ENCODE data around the gene PPFIBP2. TPM values are rescaled to one million over a fixed set of nuclear protein-coding genes. Genes with fewer than 3 reads are reported as not detected.
"Not testable (repeated sequence)": the region's sequence is repeated elsewhere in the genome, so short reads cannot be mapped to it uniquely, and the experiment has no call there.

Gene PPFIBP2
- total RNA-seq, 2 experiments from 2014 or later: 7.9 to 13.2 TPM

DNA sequence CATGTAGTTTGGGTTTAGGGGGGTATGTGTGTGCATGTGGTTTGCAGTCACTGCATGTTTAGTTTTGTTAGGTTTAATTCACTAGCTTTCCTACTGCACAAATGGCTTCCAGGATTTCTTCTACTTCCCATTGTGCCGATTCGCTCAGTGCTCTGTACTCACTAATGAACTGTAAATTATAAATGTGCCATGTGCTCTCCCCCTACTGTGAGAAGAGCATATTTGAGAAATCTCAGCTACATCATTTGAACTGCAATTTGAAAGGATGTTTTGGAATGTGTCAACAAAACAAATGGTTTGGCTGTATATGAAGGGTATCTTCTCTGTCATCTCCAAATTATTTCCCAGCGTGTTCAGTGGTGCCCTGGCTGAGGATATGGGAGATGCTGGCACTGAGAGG is 131.4 kb downstream of the PPFIBP2 start:
- H3K36me3 Mint-ChIP-seq (ENCODE audit: low read depth): peaks cover 15% of the 10 kb centered on the region
- DNase-seq (no peak), ATAC-seq (no peak)
- H3K4me3 Mint-ChIP-seq: no peak overlapping the region
- H3K9me3 Mint-ChIP-seq (ENCODE audit: low read depth): no peaks in the 10 kb centered on the region
- ChIA-PET POLR2A (no interaction called here), CTCF (no interaction called here)
- intact Hi-C loops (cut with DNase I, micrococcal nuclease): no loop called here
- no peaks in the 10 kb centered on the region for H3K27me3 Mint-ChIP-seq
- H3K27ac Mint-ChIP-seq: no peak overlapping the region
- no peaks in the 10 kb centered on the region for H3K4me1 Mint-ChIP-seq

DNA sequence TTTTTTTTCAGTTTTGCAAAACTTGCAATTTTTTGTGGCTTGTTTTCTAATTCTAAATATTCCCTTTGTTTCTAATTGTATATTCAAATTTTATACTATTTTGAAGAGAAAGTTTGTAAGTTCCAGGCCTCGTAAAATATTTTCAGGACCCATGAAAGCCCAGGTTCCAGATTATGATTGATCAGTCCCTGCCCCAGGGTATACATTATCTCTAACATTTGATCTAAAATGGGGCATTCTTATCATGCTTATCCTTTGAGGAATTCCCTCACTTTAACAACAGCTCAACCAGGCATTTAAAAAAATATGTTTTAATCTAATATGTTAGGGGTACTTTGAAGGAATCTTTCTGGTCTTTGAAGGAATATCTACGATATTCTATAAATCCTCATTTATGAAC is 133.1 kb downstream of the PPFIBP2 start:
- no peak overlapping the region for H3K27ac Mint-ChIP-seq
- intact Hi-C loops (cut with DNase I, micrococcal nuclease): no loop called here
- ATAC-seq (no peak), DNase-seq (no peak)
- no peaks in the 10 kb centered on the region for H3K9me3 Mint-ChIP-seq (ENCODE audit: low read depth)
- POLR2A ChIA-PET: no interaction called here
- no peak overlapping the region for H3K4me3 Mint-ChIP-seq
- H3K4me1 Mint-ChIP-seq: no peaks in the 10 kb centered on the region
- peaks cover 6% of the 10 kb centered on the region for H3K36me3 Mint-ChIP-seq (ENCODE audit: low read depth)
- CTCF ChIA-PET: interaction anchor here (0.8 to 1.3 kb wide), 2 partner anchors 10 to 41 kb away, joined by 3 read pairs; no protein-coding TSS in a partner anchor
- no peaks in the 10 kb centered on the region for H3K27me3 Mint-ChIP-seq

DNA sequence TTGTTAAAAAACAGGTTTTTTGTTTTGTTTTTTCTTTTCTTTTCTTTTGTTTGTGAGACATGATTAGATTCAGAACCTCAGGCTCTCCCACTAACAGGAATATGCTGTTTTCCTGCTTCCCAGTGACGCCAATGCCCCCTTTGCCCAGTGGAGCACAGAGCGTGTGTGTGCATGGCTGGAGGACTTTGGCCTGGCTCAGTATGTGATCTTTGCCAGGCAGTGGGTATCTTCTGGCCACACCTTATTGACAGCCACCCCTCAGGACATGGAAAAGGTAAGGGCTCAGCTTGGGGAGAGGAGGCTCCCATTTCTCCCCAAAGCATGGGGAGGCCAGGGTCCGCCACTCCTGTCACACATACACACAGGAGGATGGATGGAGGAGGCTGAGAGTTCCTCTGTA is 134.5 kb downstream of the PPFIBP2 start:
- ChIA-PET CTCF (no interaction called here), POLR2A (no interaction called here)
- Mint-ChIP-seq H3K27ac (no peak overlapping the region), H3K4me3 (no peak overlapping the region), H3K36me3 (ENCODE audit: low read depth) (peaks cover 6% of the 10 kb centered on the region), H3K27me3 (no peaks in the 10 kb centered on the region), H3K9me3 (ENCODE audit: low read depth) (no peaks in the 10 kb centered on the region), H3K4me1 (no peaks in the 10 kb centered on the region)
- DNase-seq: no peak
- no peak for ATAC-seq
- intact Hi-C loops (cut with DNase I, micrococcal nuclease): no loop called here

DNA sequence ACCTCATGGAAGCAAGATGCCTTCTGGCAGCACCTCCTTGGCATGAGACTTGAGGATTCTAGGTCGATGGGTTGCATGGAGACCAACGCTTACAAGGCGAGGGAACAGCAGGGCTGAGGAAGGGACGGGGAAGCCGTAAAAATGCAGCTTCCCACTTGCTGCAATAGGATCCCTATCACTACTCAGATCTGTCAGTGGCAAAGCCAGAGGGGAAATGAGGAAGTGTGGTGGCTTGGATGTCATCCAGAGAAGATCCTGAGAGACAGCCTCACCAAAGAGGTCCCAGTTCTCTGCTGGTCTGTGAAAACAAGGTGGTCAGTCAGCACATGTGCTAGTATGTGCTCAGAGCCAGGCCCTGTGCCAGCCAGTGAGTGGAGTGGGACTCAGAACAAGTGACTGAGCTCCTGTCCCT is 137.3 kb downstream of the PPFIBP2 start:
- ChIA-PET CTCF (no interaction called here), POLR2A (no interaction called here)
- ATAC-seq (no peak), DNase-seq (no peak)
- H3K27ac Mint-ChIP-seq: no peak overlapping the region
- no peak overlapping the region for H3K4me3 Mint-ChIP-seq
- intact Hi-C loops (cut with DNase I, micrococcal nuclease): no loop called here
- no peaks in the 10 kb centered on the region for H3K4me1 Mint-ChIP-seq
- no peaks in the 10 kb centered on the region for H3K27me3 Mint-ChIP-seq
- no peaks in the 10 kb centered on the region for H3K9me3 Mint-ChIP-seq (ENCODE audit: low read depth)
- H3K36me3 Mint-ChIP-seq (ENCODE audit: low read depth): peaks cover 3% of the 10 kb centered on the region

DNA sequence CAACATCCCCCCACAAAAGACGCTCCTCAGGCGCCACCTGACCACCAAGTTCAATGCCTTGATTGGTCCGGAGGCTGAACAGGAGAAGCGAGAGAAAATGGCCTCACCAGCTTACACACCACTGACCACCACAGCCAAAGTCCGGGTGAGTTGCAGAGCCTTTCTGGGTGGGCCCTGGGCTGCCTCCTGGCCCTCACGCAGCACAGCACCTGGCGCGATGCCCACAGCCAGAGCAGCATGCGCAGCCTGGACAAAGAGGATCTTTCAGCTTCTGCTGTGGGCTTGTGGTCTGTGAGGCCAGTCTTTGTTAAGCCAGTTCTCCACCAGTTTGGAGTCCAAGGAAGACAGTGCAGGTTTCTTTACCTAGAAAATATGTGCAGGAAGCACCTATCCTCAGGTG is 137.9 kb downstream of the PPFIBP2 start:
- intact Hi-C loops (cut with DNase I, micrococcal nuclease): no loop called here
- Mint-ChIP-seq H3K4me3 (no peak overlapping the region), H3K9me3 (ENCODE audit: low read depth) (no peaks in the 10 kb centered on the region), H3K27me3 (no peaks in the 10 kb centered on the region), H3K4me1 (no peaks in the 10 kb centered on the region), H3K36me3 (ENCODE audit: low read depth) (peaks cover 5% of the 10 kb centered on the region), H3K27ac (no peak overlapping the region)
- CTCF ChIA-PET: no interaction called here
- DNase-seq: no peak
- no peak for ATAC-seq
- POLR2A ChIA-PET: no interaction called here

DNA sequence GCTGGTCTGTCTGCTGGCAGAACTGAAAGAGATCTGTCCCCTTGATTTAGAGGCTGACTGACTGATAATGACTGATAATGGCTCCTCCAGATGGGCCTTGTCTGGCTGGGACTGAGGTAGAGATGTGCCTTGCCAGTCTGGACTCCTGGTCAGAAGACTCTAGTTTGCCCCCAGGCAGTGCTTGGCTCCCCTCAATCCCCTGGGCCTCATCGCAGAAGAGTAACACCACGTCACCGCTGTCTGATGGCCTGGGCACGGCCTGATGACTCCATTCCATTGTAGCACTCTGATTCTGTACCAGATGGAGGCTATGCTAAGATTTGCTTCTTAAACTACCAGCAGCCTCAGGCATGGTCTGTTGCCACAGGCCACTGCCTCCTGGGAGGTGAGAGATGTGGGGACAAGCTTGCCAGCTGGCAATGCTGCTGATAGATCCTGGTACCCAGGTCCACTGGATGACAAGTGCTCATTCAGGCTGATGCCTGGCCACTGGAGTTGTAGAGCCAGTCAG is 140.5 kb downstream of the PPFIBP2 start:
- no peak overlapping the region for H3K4me3 Mint-ChIP-seq
- H3K4me1 Mint-ChIP-seq: no peaks in the 10 kb centered on the region
- ATAC-seq: no peak
- no peaks in the 10 kb centered on the region for H3K9me3 Mint-ChIP-seq (ENCODE audit: low read depth)
- no peak overlapping the region for H3K27ac Mint-ChIP-seq
- DNase-seq: no peak
- H3K27me3 Mint-ChIP-seq: no peaks in the 10 kb centered on the region
- intact Hi-C loops (cut with DNase I, micrococcal nuclease): no loop called here
- ChIA-PET CTCF (no interaction called here), POLR2A (no interaction called here)
- peaks cover 12% of the 10 kb centered on the region for H3K36me3 Mint-ChIP-seq (ENCODE audit: low read depth)

DNA sequence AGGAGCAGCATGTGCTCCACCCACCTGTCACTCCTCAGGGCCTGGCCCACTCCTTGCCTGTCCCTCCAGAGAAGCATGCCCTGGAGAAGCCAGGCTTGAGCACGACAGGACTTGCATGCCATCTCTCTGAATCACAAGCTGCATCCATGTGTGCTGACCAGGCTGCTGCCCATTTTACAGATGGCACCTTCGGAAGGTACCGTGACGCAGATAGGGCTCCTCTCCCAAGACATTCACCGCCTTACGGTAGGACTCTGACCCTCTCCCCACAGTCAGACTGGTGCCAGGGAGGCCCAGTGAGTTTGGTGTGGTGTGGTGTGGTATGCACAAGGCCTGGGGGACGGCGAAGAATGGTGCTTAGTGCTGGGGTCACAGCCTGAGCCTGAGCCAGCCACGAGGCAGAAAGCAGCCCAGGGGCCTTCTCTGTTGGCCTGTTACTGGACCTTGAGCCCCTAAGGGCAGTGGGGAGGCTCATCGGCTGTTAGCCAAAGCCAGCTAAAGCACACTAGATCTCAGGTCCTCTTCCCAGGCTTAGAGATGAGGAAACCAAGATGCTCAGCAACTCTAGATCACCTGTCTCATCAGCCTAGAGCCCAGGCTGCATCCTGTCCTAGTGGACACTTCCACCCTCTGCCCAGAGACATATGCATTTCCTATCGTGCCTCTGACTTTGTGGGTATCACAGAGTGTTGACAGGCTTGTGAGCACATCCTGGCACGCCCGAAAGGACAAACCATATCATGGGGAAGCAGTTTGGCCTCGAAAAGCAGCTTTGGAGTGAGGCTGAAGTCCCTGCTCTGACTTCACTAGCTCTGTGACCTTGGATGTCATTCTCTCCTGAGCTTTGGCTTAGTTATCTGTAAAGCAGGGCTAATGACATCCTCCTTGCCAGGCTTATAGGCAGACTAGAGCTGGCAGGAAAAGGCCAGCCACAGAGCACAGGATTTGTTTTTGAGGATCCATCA is 141.7 kb downstream of the PPFIBP2 start:
- ATAC-seq: no peak
- Mint-ChIP-seq H3K4me1 (no peaks in the 10 kb centered on the region), H3K4me3 (no peak overlapping the region), H3K27me3 (no peaks in the 10 kb centered on the region), H3K9me3 (ENCODE audit: low read depth) (no peaks in the 10 kb centered on the region), H3K36me3 (ENCODE audit: low read depth) (peaks cover 10% of the 10 kb centered on the region), H3K27ac (no peak overlapping the region)
- ChIA-PET POLR2A (no interaction called here), CTCF (interaction anchor here (1.8 kb wide), 1 partner anchor 10 kb away, joined by 4 read pairs; no protein-coding TSS in a partner anchor)
- intact Hi-C loops (cut with DNase I, micrococcal nuclease): no loop called here
- DNase-seq: no peak

DNA sequence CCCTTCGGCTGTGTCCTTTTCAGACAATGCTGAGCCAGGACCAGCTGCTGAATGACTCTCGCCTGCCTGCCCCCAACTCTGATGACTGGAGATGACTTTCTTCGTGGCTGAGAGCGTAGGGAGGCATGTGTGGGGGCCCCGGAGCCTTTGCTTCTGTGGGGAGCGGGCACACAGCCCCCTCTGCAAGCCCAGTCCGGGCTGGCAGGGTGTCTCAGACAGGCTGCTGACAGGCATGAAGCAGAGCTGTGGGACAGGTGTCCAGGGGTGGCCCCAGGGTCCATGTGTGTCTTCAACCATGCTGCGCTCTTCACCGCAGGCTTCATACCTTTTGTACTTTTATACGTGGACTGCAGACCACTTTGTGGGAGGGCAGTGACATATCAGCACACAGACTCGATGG is 142.9 kb downstream of the PPFIBP2 start:
- intact Hi-C loops (cut with DNase I, micrococcal nuclease): no loop called here
- ChIA-PET POLR2A (no interaction called here), CTCF (interaction anchor here (0.5 to 1.8 kb wide), 5 partner anchors 9 to 215 kb away, joined by 3 to 4 read pairs (median 3); no protein-coding TSS in a partner anchor)
- Mint-ChIP-seq H3K4me3 (no peak overlapping the region), H3K36me3 (ENCODE audit: low read depth) (peaks cover 10% of the 10 kb centered on the region), H3K27me3 (no peaks in the 10 kb centered on the region), H3K4me1 (no peaks in the 10 kb centered on the region), H3K9me3 (ENCODE audit: low read depth) (no peaks in the 10 kb centered on the region), H3K27ac (no peak overlapping the region)
- DNase-seq: no peak
- ATAC-seq: no peak

DNA sequence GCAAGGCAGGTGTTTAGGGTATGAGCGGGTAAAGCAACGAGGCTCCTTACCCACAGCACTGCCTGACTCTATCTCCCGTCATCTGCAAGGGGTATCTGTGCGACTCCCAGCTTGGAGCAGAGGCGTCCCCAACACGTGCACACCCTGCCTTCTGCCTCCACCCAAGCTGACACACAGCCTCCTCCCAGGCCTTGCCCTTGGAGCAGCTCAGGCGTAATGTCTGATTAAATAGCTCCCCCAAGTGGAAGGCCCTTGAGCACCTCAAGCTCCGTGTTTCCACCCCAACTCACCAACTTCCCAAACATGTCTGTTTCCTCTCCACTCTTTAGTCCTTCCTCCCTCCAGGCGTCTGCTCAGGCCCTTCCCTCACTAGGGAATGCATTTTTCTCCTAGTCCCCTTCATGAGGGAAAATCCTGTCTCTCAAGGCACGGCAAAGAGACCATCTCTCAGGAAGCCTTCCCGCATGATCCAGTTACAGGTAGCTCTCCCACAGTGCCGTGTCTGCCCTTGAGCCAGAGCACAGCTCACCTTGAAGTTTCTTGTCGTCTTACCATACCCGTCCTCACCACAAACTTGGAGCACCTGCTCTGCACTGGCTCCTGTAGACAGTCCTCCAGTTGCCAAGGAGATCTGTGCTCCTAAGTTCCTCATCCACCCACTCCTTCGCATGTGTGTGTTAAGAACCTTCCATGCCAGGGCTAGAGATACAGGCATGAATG is 143.7 kb downstream of the PPFIBP2 start:
- intact Hi-C loops (cut with DNase I, micrococcal nuclease): no loop called here
- Mint-ChIP-seq H3K27ac (no peak overlapping the region), H3K4me1 (no peaks in the 10 kb centered on the region), H3K36me3 (ENCODE audit: low read depth) (peaks cover 10% of the 10 kb centered on the region), H3K4me3 (no peak overlapping the region), H3K27me3 (no peaks in the 10 kb centered on the region), H3K9me3 (ENCODE audit: low read depth) (no peaks in the 10 kb centered on the region)
- ChIA-PET CTCF (interaction anchor here (0.5 to 1.8 kb wide), 7 partner anchors 8 to 1150 kb away, joined by 3 to 4 read pairs (median 3); no protein-coding TSS in a partner anchor), POLR2A (no interaction called here)
- ATAC-seq (peak; percentile 66), DNase-seq (peak; percentile 43)

DNA sequence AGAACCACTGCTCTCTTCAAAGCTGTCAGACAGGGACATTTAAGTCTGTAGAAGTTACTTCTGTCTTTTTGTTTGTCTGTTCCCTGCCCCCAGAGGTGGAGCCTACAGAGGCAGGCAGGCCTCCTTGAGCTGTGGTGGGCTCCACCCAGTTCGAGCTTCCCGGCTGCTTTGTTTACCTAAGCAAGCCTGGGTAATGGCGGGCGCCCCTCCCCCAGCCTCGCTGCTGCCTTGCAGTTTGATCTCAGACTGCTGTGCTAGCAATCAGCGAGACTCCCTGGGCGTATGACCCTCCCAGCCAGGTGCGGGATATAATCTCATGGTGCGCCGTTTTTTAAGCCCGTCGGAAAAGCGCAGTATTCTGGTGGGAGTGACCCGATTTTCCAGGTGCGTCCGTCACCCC is 149.7 kb downstream of the PPFIBP2 start:
- DNase-seq; H3K4me1 Mint-ChIP-seq; intact Hi-C loops (cut with DNase I, micrococcal nuclease); H3K9me3 Mint-ChIP-seq (ENCODE audit: low read depth); ATAC-seq; CTCF ChIA-PET; H3K36me3 Mint-ChIP-seq (ENCODE audit: low read depth); POLR2A ChIA-PET; H3K4me3 Mint-ChIP-seq; H3K27ac Mint-ChIP-seq; H3K27me3 Mint-ChIP-seq: not testable (repeated sequence)

DNA sequence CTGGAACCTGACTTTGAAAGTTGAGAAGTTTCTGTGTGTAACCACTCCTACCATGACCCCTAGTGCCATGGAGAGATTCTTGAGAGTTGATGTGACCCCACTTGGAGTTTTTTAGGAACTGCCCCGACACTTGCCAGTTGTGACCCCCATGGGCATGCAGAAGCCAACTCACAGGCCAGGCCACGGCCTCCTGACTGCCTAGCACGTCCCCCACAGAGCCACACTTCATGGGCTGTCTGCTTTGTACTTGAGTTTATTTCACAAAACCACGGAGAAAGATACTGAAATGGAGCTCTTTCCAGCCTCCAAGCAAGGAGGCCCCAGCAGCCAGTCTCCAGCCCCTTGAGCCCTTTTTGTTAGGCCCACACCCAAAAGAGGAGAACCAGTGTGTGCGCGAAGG is 151.1 kb downstream of the PPFIBP2 start:
- Mint-ChIP-seq H3K27me3 (no peaks in the 10 kb centered on the region), H3K27ac (no peak overlapping the region)

More for the DNA sequence above, 151.1 kb downstream of the PPFIBP2 start:
- POLR2A ChIA-PET: no interaction called here
- CTCF ChIA-PET: interaction anchor here (0.6 to 1.7 kb wide), 9 partner anchors 8 to 567 kb away, joined by 3 to 9 read pairs (median 4); no protein-coding TSS in a partner anchor
- Mint-ChIP-seq H3K4me1 (peaks cover 4% of the 10 kb centered on the region), H3K36me3 (ENCODE audit: low read depth) (peaks cover 3% of the 10 kb centered on the region), H3K4me3 (no peak overlapping the region), H3K9me3 (ENCODE audit: low read depth) (no peaks in the 10 kb centered on the region)
- ATAC-seq: no peak
- intact Hi-C loops (cut with DNase I, micrococcal nuclease): loop anchor here (1.0 to 5.0 kb wide), 6 partner anchors 94 to 566 kb away; partner anchors contain the start of gene PPFIBP2 (in 2 of the 2)
- no peak for DNase-seq
